GM19025 (cell line): ENCODE measurements around the gene TMEM91.
"Not testable (repeated sequence)": the region's sequence is repeated elsewhere in the genome, so short reads cannot be mapped to it uniquely, and the experiment has no call there.

ENCODE experiments used
- ATAC-seq: cut with Tn5 transposase; IDR thresholded peaks from one replicate; pipeline ENCODE4 v1.9.1; 2021; ENCODE audit warnings: mild to moderate bottlenecking, low read depth, moderate library complexity; ENCODE audit not compliant: unreplicated experiment

Gene TMEM91

GRCh38 chr19:41376241-41376997 is at the start of gene TMEM91:
Gene TMEM91, plus strand, starts transcription at chr19:41376533. Its CDS starts 1,777 bp downstream, at chr19:41378310.
- ATAC-seq, result no peak

DNA sequence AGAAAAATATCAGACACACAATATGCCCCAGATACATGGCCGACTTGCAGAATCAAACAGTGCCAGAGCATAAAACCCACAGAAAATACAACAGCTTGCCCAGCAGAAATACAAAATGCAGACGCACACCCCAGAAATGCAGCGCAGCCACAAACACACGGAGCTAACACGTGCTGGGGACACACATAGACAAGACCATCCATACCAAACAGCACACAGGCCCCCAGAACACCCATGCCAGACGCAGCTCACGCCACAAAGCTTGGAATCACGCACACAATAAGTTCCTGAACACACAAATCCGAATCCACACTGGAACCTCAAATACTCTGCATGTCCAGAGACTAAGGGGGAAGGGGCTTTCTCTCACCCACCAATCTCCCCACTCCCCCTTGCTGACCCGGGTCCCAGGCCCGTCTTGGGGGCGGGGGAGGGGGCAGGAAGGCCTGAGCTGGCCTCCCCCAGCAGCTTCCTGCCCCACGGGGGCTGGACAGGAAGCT is 49.2 kb upstream of the TMEM91 start:
- ATAC-seq, result no peak

GRCh38 chr19:41327576-41328156 is 48.7 kb upstream of the TMEM91 start:
- peak; percentile 63 for ATAC-seq

DNA sequence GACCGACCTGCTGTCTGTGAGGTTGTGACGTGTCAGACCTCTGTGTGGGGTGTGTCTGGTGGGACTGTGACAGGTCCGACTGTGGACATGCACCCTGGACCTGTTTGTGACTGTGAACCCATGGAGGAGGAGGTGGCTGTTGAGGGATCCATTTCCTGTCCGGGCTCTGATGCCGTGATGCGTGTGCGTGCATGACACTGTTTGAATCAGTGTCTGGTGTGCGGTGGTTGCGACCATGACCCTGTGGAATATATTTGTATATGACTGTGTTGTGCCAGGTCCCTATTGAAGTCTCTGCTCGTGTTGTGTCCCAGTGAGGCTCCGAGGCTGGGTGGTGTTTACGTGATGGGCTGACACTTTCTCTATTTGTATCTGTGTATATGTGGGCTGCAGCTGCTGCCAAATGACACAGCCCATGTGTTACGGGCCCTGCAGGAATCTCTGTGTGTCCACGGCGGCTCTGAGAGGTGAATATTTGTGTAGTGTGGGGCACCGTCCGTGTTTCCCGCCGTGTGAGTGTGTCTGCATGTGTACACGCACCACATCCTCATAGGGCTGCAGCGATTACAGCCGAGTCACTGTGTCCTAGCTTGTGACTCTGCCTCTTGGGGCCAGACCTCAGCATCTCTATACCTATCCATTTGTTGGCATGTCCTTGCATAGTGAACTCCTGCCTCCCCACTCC is 48.0 kb upstream of the TMEM91 start:
- ATAC-seq, result no peak

GRCh38 chr19:41328842-41329225 is 47.5 kb upstream of the TMEM91 start:
- no peak for ATAC-seq

DNA sequence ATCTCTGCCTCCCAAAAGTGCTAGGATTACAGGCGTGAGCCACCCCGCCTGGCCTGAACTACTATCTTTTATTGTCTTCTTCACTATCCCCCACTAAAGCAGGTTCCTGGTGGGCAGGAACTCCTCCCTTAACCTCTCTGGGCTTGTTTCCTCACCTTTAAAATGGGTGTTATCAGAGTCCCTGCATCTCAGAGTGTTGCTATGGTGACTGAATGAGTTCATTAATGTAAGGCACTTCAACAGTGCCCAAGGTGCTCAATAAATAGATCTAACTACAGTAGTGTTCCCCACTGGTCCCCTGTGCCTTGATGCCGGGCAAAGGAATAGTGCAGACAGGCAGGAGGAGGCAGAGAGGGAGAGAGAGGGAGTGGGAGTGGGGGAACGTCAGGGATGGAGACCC is 45.9 kb upstream of the TMEM91 start:
- ATAC-seq, result no peak

DNA sequence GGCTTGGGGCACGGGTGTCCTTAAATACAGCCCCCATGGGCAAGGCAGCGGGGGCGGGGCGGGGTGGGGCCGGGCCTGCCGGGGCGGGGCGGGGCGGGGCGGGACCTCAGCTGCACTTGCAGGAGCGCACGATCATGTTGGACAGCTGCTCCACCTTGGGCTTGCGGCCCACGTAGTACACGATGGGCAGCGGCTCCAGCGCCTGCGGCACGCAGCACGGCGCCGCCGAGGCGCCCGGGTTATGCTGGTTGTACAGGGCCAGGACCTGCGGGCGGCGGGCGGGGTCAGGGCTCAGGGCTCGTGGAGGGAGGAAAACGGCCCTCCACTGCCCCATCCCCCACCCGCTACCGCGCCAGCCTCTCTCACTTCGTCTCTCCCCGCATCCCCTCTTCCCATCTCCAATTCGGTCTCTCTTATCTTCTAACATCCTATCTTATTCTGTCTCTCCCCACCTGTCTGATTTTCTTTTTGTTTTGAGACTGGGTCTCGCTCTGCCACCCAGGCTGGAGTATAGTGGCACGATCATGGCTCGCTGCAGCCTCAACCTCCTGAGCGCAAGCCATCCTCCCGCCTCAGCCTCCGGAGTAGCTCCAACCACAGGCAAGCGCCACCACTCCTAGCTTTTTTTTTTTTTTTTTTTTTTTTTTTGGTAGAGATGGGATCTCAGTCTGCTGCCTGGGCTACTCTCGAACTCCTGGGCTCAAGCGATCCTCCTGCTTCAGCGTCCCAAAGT is 45.2 kb upstream of the TMEM91 start:
- no peak for ATAC-seq

DNA sequence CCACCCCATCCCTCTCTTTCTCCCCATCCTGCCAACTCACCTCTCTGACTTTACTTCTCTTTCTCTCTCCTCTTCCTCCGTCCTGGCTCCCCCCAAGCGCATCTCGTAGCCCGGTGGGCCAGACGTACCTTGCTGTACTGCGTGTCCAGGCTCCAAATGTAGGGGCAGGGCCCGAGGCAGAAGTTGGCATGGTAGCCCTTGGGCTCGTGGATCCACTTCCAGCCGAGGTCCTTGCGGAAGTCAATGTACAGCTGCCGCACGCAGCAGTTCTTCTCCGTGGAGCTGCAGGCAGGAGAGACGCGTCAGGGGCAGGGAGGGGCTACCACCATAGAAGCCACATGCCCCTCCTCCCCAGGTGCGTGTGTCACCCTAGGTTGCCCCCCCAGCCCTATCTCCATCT is 44.3 kb upstream of the TMEM91 start:
- ATAC-seq, result no peak

GRCh38 chr19:41332468-41332867 is 43.9 kb upstream of the TMEM91 start:
- ATAC-seq, result no peak

DNA sequence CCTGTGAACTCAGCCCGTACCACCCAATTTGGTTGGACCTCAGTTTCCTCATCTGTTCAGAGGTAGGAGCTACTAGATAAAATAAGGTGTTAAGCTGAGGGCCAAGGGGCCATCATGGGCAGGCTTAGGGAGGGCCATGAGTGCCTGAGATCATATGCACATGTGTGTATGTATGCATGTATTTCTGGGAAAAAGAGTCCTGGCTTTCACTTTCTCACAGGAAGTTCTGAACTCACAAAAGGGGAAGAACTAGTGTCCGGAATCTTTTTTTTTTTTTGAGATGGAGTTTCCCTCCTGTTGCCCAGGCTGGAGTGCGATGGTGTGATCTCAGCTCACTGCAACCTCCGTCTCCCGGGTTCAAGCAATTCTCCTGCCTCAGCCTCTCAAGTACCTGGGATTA is 41.5 kb upstream of the TMEM91 start:
- ATAC-seq, result no peak

- no peak for ATAC-seq
These were observed 40.9 kb upstream of the TMEM91 start for GRCh38 chr19:41335467-41335866.

GRCh38 chr19:41339936-41340335 is 36.4 kb upstream of the TMEM91 start:
- no peak for ATAC-seq

DNA sequence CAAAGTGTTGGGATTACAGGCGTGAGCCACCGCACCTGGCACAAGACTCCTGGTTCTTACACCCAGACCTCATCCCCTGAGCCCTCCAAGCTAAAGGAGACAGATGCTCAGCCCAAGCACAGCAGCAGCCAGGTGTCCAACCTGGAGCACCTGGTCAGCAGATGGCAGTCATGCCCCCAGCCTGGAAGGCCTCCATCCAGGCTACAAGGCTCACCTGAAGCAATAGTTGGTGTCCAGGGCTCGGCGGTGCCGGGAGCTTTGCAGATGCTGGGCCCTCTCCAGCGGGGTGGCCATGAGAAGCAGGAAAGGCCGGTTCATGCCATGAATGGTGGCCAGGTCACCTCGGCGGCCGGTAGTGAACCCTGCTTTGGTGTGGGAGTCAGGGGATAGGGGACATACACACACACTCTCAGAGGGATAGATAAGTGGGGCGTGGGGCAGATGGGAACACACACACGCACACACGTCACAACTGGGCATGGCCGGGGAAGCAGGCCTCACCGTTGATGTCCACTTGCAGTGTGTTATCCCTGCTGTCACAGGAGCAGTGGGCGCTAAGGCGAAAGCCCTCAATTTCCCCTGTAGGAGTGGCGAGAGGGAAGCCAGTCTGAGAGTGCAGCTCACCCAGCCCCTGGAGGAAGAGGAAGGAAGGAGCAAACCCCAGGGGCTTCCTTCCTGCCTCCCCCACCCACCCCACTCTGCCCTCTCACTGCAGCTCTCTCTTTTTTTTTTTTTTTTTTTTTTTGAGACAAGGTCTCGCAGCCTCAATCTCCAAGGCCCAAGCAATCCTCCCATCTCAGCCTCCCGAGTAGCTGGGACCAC is 34.5 kb upstream of the TMEM91 start:
- ATAC-seq, result no peak

DNA sequence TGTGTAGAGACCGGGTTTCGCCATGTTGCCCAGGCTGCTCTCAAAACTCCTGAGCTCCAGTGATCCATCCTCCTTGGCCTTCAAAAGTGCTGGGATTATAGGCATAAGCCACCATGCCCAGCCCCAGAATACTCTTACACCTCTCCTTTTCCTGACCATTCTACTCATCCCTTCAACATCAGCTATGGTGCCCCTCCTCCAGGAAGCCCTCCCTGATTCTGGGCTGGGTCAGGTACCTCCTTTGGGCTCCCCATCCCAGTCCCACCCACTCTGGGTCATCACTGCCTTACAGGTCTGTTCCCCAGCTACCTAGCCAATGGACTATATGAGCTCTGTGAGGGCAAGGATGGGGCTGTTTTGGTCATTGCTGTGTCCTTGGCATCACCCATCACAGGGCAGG is 32.2 kb upstream of the TMEM91 start:
- no peak for ATAC-seq

- not testable (repeated sequence) for ATAC-seq
These were observed 29.4 kb upstream of the TMEM91 start for GRCh38 chr19:41346916-41347315.

GRCh38 chr19:41350735-41351338 is 25.5 kb upstream of the TMEM91 start:
- ATAC-seq, result no peak

- ATAC-seq, result peak; percentile 47
These were observed 24.7 kb upstream of the TMEM91 start for GRCh38 chr19:41351339-41352245.

DNA sequence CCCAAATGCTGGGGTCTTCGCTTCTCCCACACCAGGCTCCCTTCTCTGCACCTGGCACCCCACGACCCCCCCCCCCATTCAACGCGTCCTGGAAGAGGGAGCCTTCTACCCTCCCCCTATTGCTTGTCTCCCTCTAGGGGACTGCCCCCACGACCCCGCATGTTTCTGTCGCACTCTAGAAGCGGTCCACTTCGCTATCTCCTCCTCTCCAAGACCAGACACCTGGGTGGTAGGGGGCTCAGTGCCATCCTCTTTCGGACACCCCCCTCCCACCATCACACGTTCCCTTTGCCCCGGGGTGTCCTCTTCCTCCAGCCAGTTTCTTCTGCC is 24.1 kb upstream of the TMEM91 start:
- no peak for ATAC-seq
